Stimulated activated memory B cell treated with anti-CD40 and anti-IgM and Interleukin-4, amounts not matched to agents 10 μg/mL and 1 μg/mL and 100 μg/mL, for 72 hours (primary cell): Measurements from ENCODE around the gene ADGB.
"Not testable (repeated sequence)": the region's sequence is repeated elsewhere in the genome, so short reads cannot be mapped to it uniquely, and the experiment has no call there.

ENCODE experiments used
- ATAC-seq: fragments of 150-1000 bp; cut with Tn5 transposase; 2 replicates; pipeline ENCODE4 v1.10.0; 2021
- H3K27ac Mint-ChIP-seq: one replicate; pipeline ENCODE4 v1.8.0; 2022; ENCODE audit warnings: mild to moderate bottlenecking, mixed read lengths
- H3K27me3 Mint-ChIP-seq: one replicate; pipeline ENCODE4 v1.8.0; 2022; ENCODE audit warnings: mixed read lengths
- H3K36me3 Mint-ChIP-seq: one replicate; pipeline ENCODE4 v1.8.0; 2022; ENCODE audit warnings: mixed read lengths
- H3K4me1 Mint-ChIP-seq: one replicate; pipeline ENCODE4 v1.8.0; 2022; ENCODE audit warnings: mixed read lengths
- H3K4me3 Mint-ChIP-seq: one replicate; pipeline ENCODE4 v1.8.0; 2022; ENCODE audit warnings: mild to moderate bottlenecking, moderate library complexity, mixed read lengths
- H3K9me3 Mint-ChIP-seq: one replicate; pipeline ENCODE4 v1.8.0; 2022; ENCODE audit warnings: mixed read lengths

The ADGB gene

GRCh38 chr6:146770275-146770964, 171.6 kb downstream of the ADGB start:
- no peaks in the 10 kb centered on the region for H3K36me3 Mint-ChIP-seq
- peaks cover 14% of the 10 kb centered on the region for H3K4me1 Mint-ChIP-seq
- H3K4me3 Mint-ChIP-seq = no peak overlapping the region
- no peaks in the 10 kb centered on the region for H3K9me3 Mint-ChIP-seq
- H3K27ac Mint-ChIP-seq = no peak overlapping the region
- no peak for ATAC-seq
- H3K27me3 Mint-ChIP-seq = peaks cover 37% of the 10 kb centered on the region

GRCh38 chr6:146770965-146771735, 172.4 kb downstream of the ADGB start:
- H3K4me3 Mint-ChIP-seq = no peak overlapping the region
- peaks cover 29% of the 10 kb centered on the region for H3K27me3 Mint-ChIP-seq
- H3K36me3 Mint-ChIP-seq = no peaks in the 10 kb centered on the region
- H3K9me3 Mint-ChIP-seq = no peaks in the 10 kb centered on the region
- peaks cover 14% of the 10 kb centered on the region for H3K4me1 Mint-ChIP-seq
- H3K27ac Mint-ChIP-seq = no peak overlapping the region
- no peak for ATAC-seq

- H3K4me1 Mint-ChIP-seq = peaks cover 13% of the 10 kb centered on the region
- H3K27ac Mint-ChIP-seq = no peak overlapping the region
Observed at GRCh38 chr6:146775220-146775619, 176.4 kb downstream of the ADGB start.

GRCh38 chr6:146781836-146782235, 183.1 kb downstream of the ADGB start:
- Mint-ChIP-seq H3K36me3 (no peaks in the 10 kb centered on the region), H3K4me3 (no peak overlapping the region), H3K9me3 (no peaks in the 10 kb centered on the region), H3K4me1 (no peaks in the 10 kb centered on the region), H3K27me3 (no peaks in the 10 kb centered on the region), H3K27ac (no peak overlapping the region)
- no peak for ATAC-seq

More at GRCh38 chr6:146775220-146775619, 176.4 kb downstream of the ADGB start:
- Mint-ChIP-seq H3K36me3 (no peaks in the 10 kb centered on the region), H3K4me3 (no peak overlapping the region), H3K27me3 (peaks cover 23% of the 10 kb centered on the region), H3K9me3 (no peaks in the 10 kb centered on the region)
- ATAC-seq = no peak

- no peaks in the 10 kb centered on the region for H3K4me1 Mint-ChIP-seq
- no peaks in the 10 kb centered on the region for H3K9me3 Mint-ChIP-seq
- no peak overlapping the region for H3K27ac Mint-ChIP-seq
- ATAC-seq = peak; percentile 41
- no peaks in the 10 kb centered on the region for H3K36me3 Mint-ChIP-seq
- H3K4me3 Mint-ChIP-seq = no peak overlapping the region
- H3K27me3 Mint-ChIP-seq = no peaks in the 10 kb centered on the region
Observed at GRCh38 chr6:146785001-146785585, 186.3 kb downstream of the ADGB start.

- ATAC-seq = no peak
- Mint-ChIP-seq H3K9me3 (no peaks in the 10 kb centered on the region), H3K4me1 (no peaks in the 10 kb centered on the region), H3K36me3 (no peaks in the 10 kb centered on the region), H3K27ac (no peak overlapping the region), H3K4me3 (no peak overlapping the region), H3K27me3 (peaks cover under 1% of the 10 kb centered on the region)
Observed at GRCh38 chr6:146787876-146788508, 189.2 kb downstream of the ADGB start.

- H3K27me3 Mint-ChIP-seq = peaks cover 14% of the 10 kb centered on the region
- H3K4me1 Mint-ChIP-seq = no peaks in the 10 kb centered on the region
- no peak overlapping the region for H3K27ac Mint-ChIP-seq
- no peaks in the 10 kb centered on the region for H3K9me3 Mint-ChIP-seq
- no peak for ATAC-seq
- H3K36me3 Mint-ChIP-seq = no peaks in the 10 kb centered on the region
- H3K4me3 Mint-ChIP-seq = no peak overlapping the region
Observed at GRCh38 chr6:146790561-146791091, 191.9 kb downstream of the ADGB start.

GRCh38 chr6:146791930-146792329, 193.2 kb downstream of the ADGB start:
- peaks cover 14% of the 10 kb centered on the region for H3K27me3 Mint-ChIP-seq
- ATAC-seq = no peak
- H3K9me3 Mint-ChIP-seq = no peaks in the 10 kb centered on the region
- no peaks in the 10 kb centered on the region for H3K36me3 Mint-ChIP-seq
- no peak overlapping the region for H3K27ac Mint-ChIP-seq
- no peak overlapping the region for H3K4me3 Mint-ChIP-seq
- H3K4me1 Mint-ChIP-seq = no peaks in the 10 kb centered on the region

GRCh38 chr6:146793218-146793617, 194.4 kb downstream of the ADGB start:
- H3K27me3 Mint-ChIP-seq = peaks cover 14% of the 10 kb centered on the region
- H3K4me1 Mint-ChIP-seq, H3K9me3 Mint-ChIP-seq, ATAC-seq, H3K4me3 Mint-ChIP-seq, H3K36me3 Mint-ChIP-seq, H3K27ac Mint-ChIP-seq: not testable (repeated sequence)

- Mint-ChIP-seq H3K27ac (no peak overlapping the region), H3K4me1 (no peaks in the 10 kb centered on the region), H3K9me3 (no peaks in the 10 kb centered on the region), H3K36me3 (no peaks in the 10 kb centered on the region), H3K4me3 (no peak overlapping the region), H3K27me3 (peaks cover 14% of the 10 kb centered on the region)
- ATAC-seq = no peak
Observed at GRCh38 chr6:146795479-146796133, 196.8 kb downstream of the ADGB start.

GRCh38 chr6:146803167-146803566, 204.4 kb downstream of the ADGB start:
- not testable (repeated sequence) for H3K4me3 Mint-ChIP-seq, ATAC-seq, H3K9me3 Mint-ChIP-seq, H3K4me1 Mint-ChIP-seq, H3K27ac Mint-ChIP-seq, H3K27me3 Mint-ChIP-seq, H3K36me3 Mint-ChIP-seq

- Mint-ChIP-seq H3K4me3 (no peak overlapping the region), H3K27me3 (no peaks in the 10 kb centered on the region), H3K27ac (no peak overlapping the region), H3K36me3 (no peaks in the 10 kb centered on the region), H3K9me3 (no peaks in the 10 kb centered on the region), H3K4me1 (no peaks in the 10 kb centered on the region)
- ATAC-seq = peak; percentile 50
Observed at GRCh38 chr6:146803601-146804000, 204.8 kb downstream of the ADGB start.

GRCh38 chr6:146805546-146806325, 207.0 kb downstream of the ADGB start:
- H3K9me3 Mint-ChIP-seq = no peaks in the 10 kb centered on the region
- no peaks in the 10 kb centered on the region for H3K27me3 Mint-ChIP-seq
- H3K27ac Mint-ChIP-seq = no peak overlapping the region
- H3K36me3 Mint-ChIP-seq = no peaks in the 10 kb centered on the region
- H3K4me3 Mint-ChIP-seq = no peak overlapping the region
- ATAC-seq = no peak
- H3K4me1 Mint-ChIP-seq = no peaks in the 10 kb centered on the region

- not testable (repeated sequence) for H3K27ac Mint-ChIP-seq, H3K36me3 Mint-ChIP-seq, ATAC-seq, H3K9me3 Mint-ChIP-seq, H3K27me3 Mint-ChIP-seq, H3K4me3 Mint-ChIP-seq, H3K4me1 Mint-ChIP-seq
Observed at GRCh38 chr6:146809014-146809413, 210.2 kb downstream of the ADGB start.
